Sigmoid colon (tissue), 3 donors: Measurements from ENCODE around the gene BLM.

ENCODE experiments used
- POLR2A ChIP-seq, 2 donors: fragments of 450-650 bp; IDR thresholded peaks; one replicate each; pipeline ENCODE4 v1.6.1; 2016; ENCODE audit warnings: antibody characterized with exemption in 2 of 2, mild to moderate bottlenecking in 2 of 2, moderate library complexity in 2 of 2
- TF ChIP-seq, protein P1 (sequence below), 4 experiments: fragments of 450-650 bp in 3 of 4; fragments of 200-600 bp in 1 of 4; IDR thresholded peaks; one replicate each; pipeline ENCODE4 v1.5.1; 2016 to 2019; ENCODE audit warnings: antibody characterized with exemption in 4 of 4, mild to moderate bottlenecking in 3 of 4, moderate library complexity in 2 of 4

DNA sequence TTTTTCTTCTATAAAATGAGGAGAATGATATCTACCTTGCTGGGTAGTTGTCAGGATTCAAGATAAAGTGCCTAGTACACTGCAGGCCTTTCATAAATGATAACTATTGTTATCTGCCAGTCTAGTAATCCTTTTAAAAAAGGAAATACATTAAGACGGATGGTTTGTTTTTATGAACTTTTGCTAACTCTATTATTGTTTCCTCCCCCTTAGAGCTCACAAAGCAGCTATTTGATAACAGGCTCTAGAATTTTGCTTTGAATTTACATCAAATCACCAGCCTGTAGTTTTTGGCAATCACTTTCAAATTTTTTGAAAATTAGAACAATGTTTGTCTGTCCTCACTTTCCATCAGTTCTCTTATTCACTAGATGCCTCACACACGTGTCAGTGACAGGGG lies 39.8 kb downstream of the BLM start:
- no peak for TF ChIP-seq POLR2A (IDR thresholded peaks at IDR 0.05)
- TF ChIP-seq, protein P1, sequence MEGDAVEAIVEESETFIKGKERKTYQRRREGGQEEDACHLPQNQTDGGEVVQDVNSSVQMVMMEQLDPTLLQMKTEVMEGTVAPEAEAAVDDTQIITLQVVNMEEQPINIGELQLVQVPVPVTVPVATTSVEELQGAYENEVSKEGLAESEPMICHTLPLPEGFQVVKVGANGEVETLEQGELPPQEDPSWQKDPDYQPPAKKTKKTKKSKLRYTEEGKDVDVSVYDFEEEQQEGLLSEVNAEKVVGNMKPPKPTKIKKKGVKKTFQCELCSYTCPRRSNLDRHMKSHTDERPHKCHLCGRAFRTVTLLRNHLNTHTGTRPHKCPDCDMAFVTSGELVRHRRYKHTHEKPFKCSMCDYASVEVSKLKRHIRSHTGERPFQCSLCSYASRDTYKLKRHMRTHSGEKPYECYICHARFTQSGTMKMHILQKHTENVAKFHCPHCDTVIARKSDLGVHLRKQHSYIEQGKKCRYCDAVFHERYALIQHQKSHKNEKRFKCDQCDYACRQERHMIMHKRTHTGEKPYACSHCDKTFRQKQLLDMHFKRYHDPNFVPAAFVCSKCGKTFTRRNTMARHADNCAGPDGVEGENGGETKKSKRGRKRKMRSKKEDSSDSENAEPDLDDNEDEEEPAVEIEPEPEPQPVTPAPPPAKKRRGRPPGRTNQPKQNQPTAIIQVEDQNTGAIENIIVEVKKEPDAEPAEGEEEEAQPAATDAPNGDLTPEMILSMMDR (IDR thresholded peaks at IDR 0.05), result no peak
